Cerebellar nuclear complex (tissue), 1 donor: Measurements from ENCODE around the gene MEN1.
A peak's percentile ranks its signal among the peaks of the same experiment; 100 is the strongest.
"Not testable (repeated sequence)": the region's sequence is repeated elsewhere in the genome, so short reads cannot be mapped to it uniquely, and the experiment has no call there.

Experiments
- DNase-seq, 2 experiments: peaks; one replicate each; lab custom pipeline; 2025; lab: John Stamatoyannopoulos, UW

The MEN1 gene

DNA sequence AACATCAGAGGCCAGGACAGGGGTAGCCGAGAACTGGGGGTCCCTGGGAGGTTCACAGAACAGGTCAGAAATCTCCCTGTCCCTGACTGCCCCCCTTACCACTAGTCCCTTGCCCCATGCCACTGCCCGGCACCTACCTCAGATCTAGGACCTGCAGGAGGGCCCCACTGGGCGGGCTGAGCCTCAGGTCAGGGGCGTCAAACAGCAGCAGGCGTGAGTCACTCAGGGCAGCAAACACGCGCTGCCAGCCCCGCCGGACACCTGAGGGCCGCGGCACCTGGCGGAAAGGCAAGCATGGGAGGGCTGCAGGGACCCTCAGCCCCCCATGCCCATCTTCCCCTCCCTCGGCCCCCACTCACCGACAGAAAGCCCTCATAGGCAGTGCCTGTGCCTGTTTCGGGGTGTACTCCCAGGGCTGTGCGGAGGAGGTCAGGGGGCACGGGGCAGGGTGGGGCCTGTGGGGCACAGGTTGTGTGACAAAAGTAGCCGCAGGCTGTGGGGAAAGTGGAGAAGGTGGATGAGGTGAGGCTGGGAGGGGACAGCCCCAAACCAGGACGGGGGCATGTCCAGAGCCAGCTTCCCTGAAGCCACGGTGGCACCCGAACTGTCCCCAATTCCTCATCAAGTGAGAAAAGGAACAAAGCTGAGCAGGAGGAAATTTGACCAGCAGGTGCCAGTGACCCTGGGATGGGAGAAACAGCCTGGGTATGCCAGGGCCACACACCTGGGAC lies 22.3 kb upstream of the MEN1 start:
- DNase-seq, result no peak

DNA sequence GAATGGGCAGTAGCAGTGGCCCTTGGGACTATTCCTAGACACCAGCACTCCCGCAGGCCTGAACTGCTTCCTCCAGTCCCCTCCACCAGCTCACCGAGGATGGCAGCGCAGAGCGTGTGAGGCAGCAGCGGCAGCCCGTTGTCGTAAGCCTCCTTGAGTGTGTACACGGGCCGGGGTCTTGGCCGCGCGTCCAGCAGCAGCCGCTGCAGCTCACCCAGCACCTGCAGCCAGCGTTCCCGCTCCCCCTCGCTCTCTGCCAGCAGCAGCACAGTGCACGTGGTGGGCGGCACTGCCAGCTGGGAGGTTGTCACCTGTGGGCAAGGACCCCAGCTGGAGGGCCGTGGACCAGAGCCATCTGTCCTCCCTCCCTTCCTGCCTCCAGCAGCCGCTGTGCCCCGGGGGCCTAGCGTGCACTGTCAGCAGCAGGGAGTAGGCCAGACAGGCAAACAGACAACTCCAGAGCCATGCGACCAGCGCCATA lies 21.1 kb upstream of the MEN1 start:
- no peak for DNase-seq

DNA sequence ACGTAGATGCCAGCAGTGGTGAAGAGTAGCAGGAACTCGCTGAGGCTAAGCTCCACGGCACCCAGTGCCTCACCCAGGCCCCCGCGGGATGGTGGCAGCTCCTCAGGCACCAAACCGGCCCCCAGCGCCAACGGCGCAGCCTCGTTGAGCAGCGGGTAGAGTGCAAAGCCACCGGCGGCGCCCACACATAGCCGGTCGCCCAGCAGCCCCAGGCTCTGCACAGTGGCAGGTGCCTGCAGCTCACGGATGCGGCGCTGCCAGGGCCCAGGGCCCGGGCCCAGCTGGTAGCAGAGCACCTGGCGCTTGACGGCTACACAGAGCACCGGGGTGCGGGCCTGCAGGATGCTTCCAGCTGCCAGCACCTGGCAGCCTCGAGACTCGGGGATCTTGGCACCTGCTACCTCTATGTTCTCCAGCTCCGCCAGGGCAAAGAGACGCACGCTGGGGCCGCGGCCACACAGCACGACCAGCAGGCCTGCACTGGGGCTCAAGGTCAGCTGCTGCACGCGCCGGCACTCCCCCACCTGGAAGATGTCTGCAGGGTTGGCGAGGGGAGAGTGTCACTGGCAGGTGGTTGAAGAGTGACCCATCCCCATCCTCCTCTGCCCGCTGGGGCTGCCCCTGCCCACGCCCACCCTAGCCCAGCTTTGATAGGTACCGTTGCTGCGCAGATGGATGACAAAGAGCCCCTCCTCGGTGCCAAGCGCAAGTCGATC lies 19.3 kb upstream of the MEN1 start:
- DNase-seq, result no peak

DNA sequence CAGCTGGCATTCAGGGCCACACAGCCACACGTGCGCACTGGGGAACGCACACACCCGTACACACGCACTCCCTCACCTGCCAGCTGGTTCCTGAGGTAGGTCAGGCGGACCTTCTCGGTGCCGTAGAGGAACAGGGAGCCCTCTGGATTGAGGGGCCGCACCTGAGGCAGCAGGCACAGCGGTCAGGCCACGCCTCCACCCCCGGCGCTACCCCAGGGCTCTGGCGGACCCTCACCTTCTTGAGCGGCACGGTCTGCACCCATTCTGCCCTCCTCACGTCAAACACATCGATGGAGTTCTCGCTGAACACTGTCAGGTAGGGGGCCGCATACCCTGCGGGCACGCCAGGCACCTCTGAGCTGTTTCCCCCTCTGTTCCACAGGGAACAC lies 17.1 kb upstream of the MEN1 start:
- DNase-seq, result no peak

DNA sequence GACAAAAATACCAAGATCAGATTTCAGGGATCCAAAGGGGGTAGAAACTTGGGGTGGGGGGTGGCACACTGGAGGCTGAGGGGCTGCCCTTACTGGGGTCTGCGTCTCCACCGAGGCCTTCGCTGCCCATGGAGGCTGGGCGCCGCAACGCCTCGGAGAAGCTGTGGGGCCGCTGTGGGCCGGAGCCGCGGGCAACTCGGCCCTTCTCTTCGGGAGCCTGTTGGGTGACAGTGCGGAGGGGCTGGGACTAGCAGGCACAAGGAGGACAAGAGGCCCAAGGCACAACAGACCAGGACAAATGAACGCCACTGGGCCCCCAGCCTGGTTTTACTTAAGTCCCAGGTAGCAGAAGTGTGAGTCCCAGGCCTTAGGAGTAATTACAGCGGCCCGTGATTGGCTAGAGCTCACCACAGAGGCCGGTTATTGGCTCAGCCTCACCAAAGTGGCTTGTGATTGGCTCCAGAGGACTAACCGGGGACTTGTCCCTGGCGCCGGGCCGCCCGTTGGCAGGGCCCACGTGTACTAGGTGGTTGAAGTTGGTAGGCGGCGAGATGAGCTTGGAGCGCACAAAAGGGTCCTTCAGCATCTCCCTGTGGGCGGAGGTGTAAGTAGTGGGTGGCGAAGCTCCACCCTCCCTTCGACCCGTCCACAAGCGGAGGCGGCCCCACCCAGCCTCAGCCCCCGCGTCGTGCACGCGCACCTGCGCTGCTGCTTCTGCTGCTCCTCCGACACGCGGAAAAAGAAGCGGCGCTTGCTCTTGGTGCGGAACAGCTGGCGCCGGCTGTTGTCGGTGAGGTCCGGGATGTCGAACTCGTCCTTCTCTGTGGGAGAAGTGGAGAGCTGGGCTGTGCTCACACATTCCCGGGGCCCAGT lies 16.5 kb upstream of the MEN1 start:
- no peak for DNase-seq

DNA sequence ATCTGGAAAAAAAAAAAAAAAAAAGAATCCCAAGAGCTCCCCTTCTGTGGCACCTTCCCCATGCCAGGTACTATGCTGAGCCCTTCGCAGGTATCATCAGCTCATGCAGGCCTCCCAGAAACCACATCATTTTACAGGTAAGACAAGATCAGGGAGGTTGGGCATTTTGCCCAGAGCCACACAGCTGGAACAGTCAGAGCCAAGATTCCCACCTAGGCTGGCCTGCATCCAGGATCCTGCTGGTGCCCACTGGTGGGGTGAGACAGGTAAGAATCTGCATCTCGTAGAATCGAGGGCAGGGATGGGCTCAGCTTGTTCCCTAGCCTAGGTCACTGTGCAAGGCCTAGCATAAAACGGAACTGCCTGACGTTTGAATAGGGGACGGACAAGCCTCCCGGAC lies 15.7 kb upstream of the MEN1 start:
- DNase-seq, result no peak

DNA sequence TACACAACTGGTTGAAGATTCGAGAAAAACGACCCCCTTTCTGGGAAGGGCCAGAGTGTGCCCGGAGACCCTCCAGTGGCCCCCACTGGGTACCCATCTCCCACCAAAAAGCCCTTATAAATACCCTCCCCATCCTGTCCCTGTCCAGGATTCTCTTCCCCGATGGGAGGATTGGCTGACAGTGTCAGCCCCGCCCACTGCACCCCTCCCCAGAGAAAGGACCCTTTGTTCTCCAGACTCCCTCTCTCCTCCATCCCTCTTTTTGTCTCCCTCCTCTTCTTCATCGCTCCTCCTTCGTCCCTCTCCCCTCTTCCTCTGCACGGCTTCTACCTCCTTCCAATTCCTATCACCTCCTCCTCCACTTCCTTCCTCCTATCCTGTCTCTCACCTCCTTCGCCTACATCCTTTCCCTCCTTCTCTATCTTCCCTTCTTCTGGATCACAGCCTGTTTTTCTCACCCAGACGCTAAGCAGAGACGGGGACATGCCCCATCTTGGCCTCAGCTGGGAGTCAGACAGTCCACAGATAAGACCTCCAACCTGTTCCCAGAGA lies 13.3 kb upstream of the MEN1 start:
- no peak for DNase-seq

DNA sequence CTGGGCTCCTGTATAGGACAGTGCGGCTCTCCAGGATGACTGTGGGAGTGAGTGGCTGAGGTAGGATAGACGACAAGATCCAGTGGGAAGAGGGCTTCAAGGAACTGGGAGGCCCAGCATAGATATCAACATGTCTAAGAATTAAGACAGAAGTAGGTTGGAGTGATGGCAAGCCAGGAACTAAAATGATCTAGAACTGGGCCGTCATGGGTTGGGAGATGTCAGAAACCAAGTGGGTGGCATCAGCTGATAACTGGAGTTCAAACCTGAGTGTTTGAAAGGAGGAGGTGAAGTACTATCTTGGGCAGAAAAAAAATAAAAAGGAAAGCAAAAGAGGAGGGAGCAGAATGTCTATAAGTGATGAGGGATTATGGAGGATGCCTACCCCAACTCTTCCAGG lies 7.1 kb upstream of the MEN1 start:
- DNase-seq, result no peak

DNA sequence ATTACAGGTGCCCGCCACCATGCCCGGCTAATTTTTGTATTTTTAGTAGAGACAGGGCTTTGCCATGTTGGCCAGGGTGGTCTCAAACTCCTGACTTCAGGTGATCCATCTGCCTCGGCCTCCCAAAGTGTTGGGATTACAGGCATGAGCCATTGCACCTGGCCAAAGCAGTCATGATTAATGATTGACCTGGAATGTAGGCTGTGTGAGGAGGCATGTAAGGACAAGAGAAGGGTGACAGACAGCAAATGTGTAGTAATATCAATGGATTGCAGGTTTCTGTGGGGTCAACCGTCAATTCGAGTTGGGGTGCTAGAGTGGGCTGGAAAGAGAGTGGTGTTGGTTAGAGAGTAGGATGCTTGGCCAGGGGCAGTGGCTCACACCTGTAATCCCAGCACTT lies 5.1 kb upstream of the MEN1 start:
- not testable (repeated sequence) for DNase-seq

DNA sequence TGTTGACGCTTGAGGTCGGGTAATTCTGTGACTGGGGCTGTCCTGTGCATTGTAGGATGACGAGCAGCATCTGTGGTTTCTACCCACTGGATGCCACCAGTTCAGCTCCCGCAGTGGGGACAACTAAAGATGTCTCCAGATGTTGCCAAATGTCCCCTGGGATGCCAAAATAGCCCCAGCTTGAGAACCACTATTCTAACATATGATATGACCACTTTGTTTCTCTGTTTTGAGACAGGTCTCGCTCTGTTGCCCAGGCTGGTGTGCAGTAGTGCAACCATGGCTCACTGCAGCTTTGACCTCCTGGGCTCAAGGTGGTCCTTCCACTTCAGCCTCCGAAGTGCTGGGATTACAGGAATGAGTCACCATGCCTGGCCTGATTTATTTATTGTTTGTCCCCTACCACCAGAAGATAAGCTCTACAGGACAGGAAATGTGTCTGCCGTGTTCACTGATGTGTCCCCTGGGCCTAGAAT lies 4.4 kb upstream of the MEN1 start:
- no peak for DNase-seq

DNA sequence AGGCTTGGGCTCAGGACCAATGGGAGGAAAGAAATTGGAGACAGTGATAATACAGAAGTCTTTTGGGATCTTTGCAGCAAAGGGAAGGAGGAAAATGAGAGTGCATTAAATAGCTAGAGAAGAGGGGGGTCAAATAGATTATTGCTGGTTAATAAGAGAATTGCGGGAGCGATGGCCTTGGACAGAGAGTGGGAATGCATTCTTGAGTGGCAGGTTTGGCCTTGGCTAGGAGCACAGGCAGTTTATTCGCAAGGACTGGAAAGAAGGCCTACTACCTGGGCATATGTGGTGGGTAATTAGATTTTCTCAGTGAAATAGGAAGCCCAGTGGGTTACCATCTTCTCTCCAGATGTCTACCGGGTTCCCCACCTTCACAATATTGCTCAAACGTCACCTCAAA lies 3.5 kb upstream of the MEN1 start:
- DNase-seq, result no peak

DNA sequence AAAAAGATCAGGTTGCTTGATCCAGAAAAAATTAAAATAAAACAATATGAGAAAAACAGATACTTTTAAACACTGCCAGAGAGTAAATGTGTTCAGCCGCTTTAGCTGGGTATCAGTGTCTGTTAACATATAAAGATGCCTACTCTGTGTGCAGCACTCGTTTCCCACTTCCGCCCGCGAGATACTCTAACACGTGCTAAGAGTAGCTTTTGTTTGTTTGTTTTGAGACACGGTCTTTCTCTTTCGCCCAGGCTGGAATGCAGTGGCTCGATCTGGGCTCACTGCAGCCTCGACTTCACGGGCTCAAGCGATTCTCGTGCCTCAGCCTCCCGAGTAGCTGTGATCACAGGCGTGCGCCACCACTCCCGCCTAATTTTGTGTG lies 531 bp upstream of the MEN1 start:
- DNase-seq, result no peak

DNA sequence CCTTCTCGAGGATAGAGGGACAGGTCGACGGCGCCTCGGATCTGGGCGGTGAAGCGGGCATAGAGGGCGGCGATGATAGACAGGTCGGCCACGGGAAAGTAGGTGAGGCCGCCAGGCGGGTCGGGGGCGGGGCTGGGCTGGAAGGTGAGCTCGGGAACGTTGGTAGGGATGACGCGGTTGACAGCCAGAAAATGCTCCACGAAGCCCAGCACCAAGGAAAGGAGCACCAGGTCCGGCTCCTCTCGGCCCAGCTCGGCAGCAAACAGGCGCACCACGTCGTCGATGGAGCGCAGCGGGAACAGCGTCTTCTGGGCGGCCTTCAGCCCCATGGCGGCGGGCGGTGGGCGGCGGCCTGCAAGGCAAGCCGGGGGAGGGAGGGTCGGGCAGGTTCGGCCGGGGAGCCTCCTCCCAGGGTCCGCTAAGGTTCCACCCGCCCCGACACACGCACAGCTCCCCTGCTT lies 540 bp downstream of the MEN1 start:
- no peak for DNase-seq

DNA sequence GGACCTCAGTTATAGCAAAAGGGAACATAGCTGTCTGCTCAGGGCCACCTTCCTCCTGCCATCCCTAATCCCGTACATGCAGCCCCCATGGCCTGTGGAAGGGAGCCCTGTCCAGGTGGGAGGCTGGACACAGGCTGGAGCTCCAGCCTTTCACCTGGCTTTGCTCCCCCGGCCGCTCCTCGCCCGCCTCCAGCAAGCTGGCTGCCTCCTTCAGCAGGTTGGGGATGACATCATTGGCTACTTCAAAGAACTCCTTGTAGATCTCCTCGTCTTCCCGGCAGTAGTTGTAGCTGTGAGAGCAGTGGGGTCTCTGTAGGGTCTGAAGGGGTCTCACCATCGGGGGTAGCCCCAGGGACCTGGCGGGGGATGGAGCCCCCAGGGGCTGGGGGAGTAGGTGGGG lies 4.9 kb downstream of the MEN1 start:
- no peak for DNase-seq

DNA sequence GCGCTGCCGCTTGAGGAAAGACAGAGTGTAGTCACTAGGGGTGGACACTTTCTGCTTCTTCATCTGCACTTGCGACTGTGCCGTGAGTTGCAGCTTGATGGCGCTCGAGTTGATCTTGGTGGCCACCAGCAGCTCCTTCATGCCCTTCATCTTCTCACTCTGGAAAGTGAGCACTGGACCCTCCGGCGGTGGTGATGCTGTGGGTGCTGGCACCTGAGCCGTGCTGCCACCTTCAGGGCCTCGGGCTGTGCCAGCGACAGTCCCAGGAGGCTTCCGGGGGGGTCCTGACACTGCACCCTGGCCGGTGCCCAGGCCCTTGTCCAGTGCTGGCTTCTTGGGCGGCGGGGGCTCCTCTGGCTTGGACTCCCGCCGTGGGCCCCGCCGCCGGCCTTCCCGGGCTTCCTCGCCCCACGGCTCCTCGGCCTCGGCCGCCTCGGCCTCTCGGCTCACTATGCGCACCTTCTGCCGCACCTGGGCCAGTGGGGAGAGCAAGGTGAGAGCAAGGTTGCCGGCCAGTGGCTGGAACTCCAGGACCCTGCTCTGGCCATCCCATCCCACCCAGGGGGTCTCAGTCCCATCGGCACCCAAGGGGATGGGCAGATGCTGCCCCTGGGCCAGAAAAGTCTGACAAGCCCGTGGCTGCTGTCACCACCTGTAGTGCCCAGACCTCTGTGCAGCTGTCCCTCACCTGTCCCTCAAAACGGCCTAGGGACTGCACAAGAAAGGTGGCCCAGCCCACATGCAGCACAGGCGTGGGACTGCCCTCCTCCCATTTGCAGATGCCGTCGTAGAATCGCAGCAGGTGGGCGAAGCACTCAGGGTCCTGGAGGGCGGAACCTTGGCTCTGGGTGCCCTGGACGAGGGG lies 5.8 kb downstream of the MEN1 start:
- DNase-seq, result no peak

DNA sequence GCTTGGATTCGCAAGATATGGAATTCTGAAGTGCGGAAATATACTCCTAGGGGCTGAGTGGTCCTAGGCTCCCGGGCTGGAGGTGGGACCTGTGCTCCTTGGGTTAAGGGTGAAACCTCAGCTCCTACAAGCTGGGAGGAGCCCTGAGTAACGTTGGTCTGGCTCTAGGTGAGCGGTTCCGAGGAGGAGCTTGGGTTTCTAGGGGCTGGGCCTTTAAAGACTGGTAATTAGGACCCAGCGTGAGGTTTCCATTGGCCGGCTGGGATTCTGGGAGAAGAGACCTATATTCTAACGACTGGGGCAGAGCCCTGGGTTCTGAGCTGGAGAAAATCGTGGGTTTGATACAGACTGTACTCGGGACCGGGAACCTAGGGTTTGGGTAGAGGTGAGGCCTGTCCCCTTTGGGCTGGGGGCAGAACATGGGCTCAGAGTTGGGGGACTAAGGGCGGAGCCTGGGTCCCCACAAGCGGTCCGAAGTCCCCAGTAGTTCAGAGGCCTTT lies 6.5 kb downstream of the MEN1 start:
- no peak for DNase-seq

DNA sequence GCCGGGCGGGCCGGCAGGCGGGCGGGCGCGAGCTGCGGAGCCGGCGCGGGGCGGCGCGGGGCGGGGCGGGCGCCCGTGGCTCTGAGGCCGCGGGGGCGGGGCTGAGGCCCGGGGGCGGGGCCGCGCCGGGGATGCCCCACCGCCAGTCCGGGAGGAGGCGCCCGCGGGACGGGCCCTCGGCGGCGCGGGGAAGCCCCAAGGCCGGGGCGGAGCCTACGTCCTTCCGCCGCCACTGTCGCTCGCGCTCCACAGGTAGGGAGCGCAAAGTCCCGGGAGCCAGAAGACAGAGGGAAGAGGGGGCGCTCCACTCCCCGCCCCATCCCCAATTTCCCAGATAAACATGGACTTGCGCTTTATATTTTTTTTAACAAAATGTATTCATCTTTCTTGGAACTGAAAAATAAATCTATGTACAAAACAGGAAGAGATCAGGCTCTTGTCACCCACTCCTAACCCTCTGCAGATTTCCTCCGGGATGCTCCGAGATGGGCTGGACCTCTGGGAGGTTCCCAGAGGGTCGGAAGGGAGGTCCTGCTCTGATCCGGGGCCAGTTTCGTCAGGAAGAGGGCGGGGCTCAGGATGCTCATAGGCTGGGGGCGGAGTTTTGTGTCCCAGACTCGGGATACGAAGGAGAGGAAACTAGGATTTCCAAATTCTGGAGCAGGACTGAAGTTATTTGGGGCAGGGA lies 7.0 kb downstream of the MEN1 start, which contains the start of gene MAP4K2:
Gene MAP4K2, minus strand, starts transcription at position 57 of the 688 bp plus-strand sequence. CDS start 65 bp downstream, outside the sequence.
- peak in 1 of 2 experiments; percentile 43 for DNase-seq

DNA sequence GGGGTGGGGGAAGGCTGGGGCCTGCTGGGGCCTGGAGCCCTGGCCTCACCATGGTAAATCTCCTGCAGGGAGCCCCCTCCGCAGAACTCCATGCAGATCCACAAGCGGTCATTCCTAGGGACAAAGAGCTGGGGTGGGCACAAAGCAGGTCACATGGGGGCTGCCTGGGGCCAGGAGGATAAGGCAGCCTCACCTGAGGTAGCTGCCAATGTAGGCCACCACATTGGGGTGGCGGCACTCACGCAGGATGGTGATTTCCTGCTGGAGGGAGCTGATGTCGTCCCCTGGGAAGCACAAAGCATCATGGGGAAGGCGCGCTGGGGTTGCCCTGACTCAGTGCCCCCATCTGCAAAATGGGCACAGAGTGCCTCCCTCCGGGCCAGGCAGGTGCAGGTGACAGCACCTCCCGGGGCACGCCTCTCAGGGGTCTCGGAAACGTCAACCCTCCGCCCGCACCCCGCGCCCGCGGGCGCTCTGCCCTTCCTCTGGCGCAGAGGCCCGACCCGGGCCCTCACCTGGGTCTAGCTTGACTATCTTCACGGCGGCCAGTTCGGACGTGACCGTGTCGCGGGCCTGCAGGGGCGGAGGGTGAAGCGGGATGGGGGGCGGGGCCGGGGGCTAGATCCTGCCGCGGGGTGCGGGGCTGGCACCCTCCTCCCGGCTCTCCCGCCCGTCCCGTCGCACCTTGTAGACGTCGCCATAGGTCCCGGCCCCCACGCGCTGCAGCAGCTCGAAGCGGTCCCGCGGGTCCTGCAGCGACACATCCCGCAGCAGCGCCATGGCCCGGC lies 7.8 kb downstream of the MEN1 start:
- DNase-seq, result no peak
